ENCODE data around the gene TRABD.

The TRABD gene

GRCh38 chr22:50245214-50246072, 59.7 kb downstream of the TRABD start:
- no peak for ATAC-seq

DNA sequence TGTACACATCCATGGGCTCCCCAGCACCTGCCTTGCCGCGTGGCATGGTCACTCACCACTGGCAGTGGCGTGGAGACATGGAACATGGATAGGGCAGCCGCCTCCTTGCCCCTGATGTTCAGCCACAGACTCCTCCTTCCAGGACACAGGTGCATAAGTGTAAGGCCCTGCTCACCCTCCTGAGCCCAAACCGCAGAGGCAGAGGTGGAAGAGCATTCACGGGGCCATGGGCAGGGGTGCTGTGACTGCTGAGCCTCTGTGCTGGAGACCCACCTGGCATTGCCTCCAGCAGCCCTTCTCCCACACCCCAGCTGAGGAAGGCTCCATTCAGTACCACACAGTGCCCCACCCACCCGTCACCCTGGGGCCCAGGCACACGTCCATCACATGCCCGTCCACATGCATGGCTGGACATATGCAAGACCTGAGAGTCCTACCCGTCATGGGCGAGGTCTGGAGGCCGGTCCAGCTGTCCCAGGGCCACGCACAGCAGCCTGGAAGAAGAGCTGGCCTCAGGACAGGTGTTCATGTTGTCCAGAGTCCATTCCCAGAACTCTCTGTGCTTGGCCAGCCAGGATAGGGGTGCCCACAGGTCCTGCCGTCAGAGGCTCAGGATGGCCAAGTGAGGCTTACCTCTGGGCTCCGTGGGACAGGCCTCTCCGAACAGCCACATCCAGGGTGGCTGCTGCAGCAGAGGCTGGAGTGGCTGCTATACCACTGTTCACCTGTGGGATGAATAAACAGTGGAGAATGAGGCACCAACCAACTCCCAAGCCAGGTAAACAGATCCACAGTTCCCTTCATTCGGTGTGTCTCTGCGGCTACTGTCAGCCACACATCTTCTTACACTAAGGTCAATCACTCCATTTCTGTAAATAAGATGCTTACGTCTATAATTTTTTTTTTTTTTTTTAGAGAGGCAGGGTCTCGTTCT, 60.8 kb downstream of the TRABD start:
- no peak for ATAC-seq

- ATAC-seq: no peak
Observed at GRCh38 chr22:50247748-50248147, 62.0 kb downstream of the TRABD start.

DNA sequence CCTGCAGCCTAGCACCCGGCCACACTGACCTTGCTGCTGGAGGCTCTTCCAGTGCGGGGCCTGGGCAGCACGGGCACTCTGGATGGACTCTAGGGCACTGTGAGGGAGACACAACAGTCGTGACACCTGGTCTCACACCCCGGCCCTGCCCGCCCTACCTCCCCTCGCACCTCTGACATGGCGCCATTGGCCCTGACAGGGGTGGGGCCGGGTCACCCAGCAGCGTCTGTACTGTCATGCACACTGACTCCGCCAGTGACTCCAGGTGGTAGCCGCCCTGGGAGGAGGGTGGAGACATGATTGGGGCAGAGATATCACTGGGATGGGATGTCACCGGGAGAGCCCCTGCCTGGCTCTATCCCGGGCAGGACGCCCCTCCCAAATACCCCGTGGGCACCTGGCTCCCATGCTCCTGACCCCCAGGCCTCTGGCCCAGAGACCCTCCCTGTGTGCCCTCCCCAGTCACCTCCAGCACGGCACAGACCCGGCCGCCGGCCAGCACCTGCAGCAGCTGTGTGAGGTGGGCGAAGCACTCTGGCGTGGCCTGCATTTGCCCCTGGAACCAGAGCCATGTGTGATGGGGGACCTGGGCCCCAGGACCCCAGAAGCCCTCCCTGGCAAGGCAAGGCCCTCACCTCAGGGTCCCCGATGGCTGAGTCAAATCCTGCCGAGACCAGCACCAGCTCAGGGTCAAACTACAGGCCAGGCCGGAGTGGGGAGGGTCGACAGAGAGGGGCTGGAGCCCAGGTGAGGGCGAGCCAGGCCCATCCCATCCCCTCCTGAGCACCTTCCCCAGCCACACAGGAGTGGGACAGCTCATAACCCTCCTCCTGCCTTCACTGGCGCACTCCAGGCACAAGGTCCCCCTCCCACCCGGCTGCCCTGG, 62.7 kb downstream of the TRABD start:
- no peak for ATAC-seq

All from activated CD4-positive, CD25-positive, alpha-beta regulatory T cell treated with anti-CD3 and anti-CD28 coated beads, Interleukin-2, amount 50 U/mL, for 24 hours (primary cell).